ENCODE measurements around the gene ZBTB40.

DNA sequence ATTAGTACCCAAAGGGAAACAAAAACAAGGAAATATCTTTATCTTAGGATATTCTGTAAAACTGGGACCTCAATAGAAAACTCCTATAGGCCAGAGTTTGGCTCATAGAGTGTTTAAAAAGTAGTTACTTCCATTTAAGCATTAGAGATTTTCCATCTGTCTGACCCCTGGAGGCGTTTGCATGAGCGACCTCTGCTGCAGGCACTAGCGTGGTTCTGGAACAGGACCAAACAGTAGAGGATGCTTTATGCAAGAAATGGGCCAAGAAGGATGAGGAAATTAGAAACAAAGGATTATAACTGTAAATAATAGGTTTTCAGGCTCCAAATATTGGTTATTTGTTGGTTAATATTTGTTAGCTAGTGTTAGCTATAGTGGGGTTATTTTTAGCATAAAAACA is 5.7 kb downstream of the ZBTB40 start:
- TF ChIP-seq, protein P1, sequence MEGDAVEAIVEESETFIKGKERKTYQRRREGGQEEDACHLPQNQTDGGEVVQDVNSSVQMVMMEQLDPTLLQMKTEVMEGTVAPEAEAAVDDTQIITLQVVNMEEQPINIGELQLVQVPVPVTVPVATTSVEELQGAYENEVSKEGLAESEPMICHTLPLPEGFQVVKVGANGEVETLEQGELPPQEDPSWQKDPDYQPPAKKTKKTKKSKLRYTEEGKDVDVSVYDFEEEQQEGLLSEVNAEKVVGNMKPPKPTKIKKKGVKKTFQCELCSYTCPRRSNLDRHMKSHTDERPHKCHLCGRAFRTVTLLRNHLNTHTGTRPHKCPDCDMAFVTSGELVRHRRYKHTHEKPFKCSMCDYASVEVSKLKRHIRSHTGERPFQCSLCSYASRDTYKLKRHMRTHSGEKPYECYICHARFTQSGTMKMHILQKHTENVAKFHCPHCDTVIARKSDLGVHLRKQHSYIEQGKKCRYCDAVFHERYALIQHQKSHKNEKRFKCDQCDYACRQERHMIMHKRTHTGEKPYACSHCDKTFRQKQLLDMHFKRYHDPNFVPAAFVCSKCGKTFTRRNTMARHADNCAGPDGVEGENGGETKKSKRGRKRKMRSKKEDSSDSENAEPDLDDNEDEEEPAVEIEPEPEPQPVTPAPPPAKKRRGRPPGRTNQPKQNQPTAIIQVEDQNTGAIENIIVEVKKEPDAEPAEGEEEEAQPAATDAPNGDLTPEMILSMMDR (IDR thresholded peaks at IDR 0.05) = no peak
- no peak for TF ChIP-seq POLR2A (IDR thresholded peaks at IDR 0.05)

Measured in esophagus squamous epithelium (tissue), 4 donors.